ENCODE measurements around the gene CDK11B. TPM values are rescaled to one million over a fixed set of nuclear protein-coding genes. Genes with fewer than 3 reads are reported as not detected.

The CDK11B gene
- total RNA-seq, 1 experiment from 2014 or later = 32.6 TPM

DNA sequence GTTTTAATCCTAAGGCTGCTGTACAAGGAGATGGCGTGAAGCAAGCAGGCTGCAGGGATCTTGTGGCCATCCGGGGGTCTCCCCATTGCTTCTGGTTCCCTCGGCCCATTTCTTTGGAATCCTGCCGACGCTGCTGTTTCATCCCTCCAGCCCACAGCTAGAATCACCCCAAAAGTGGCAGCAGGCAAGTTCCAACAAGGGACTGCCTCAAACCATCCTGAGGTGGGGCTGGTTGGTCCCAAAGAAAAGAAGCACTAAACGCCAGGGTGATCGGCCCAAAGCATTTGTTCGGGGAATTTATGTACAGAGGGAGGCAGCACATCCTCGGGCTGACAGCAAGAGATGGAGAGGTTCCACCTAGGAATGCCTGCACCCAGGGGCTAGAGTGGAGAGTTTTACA, 48.0 kb downstream of the CDK11B start:
- Histone ChIP-seq H3K27me3 (no peaks in the 10 kb centered on the region), H3K36me3 (no peaks in the 10 kb centered on the region), H3K9me3 (replicated peaks) (no peaks in the 10 kb centered on the region), H3K4me3 (no peak overlapping the region), H3K27ac (no peak overlapping the region), H3K4me1 (peaks cover 14% of the 10 kb centered on the region)
- no peak for DNase-seq

DNA sequence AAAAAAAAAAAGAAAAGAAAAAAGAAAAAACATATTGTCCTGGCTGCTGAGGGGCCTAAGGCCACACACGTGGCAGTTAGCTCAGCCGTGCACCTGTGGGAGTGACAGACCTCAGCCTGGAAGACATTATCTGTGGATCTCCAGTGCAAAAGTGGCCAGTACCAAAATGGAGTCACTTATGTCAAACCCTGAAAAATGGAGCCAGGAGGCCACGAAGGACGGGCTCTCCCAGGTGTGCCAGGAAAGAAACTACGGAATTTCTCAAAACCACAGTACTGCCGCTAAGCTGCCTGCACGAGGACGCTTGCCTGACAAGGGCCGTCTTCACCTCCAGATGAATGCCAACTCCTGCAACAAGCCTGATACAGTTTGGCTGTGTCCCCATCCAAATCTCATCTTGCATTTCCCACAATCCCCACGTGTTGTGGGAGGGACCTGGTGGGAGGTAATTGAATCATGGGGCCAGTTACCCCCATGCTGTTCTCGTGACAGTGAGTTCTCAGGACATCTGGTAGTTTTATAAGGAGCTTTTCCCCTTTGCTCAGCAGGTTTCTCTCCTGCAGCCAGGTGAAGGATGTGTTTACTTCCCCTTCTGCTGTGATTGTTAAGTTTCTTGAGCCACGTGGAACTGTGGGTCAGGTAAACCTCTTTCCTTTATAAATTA, 48.9 kb downstream of the CDK11B start:
- Histone ChIP-seq H3K36me3 (no peaks in the 10 kb centered on the region), H3K4me1 (peaks cover 14% of the 10 kb centered on the region), H3K4me3 (no peak overlapping the region), H3K27me3 (no peaks in the 10 kb centered on the region), H3K27ac (no peak overlapping the region), H3K9me3 (replicated peaks) (no peaks in the 10 kb centered on the region)
- peak in 1 of 2 experiments; percentile 70 for DNase-seq

DNA sequence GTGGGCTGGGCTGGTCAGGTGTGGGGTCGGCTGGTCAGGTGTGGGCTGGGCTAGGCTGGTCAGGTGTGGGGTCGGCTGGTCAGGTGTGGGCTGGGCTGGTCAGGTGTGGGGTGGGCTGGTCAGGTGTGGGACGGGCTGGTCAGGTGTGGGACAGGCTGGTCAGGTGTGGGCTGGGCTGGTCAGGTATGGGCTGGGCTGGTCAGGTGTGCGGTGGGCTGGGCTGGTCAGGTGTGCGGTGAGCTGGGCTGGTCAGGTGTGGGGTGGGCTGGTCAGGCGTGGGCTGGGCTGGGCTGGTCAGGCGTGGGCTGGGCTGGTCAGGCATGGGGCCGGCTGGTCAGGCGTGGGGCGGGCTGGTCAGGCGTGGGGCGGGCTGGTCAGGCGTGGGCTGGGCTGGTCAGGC, 52.6 kb downstream of the CDK11B start:
- Histone ChIP-seq H3K9me3 (replicated peaks) (no peaks in the 10 kb centered on the region), H3K27ac (no peak overlapping the region), H3K27me3 (peaks cover 26% of the 10 kb centered on the region), H3K4me3 (no peak overlapping the region), H3K4me1 (peaks cover 19% of the 10 kb centered on the region; the same call in 1 of the 2 replicates), H3K36me3 (no peaks in the 10 kb centered on the region)
- no peak for DNase-seq

DNA sequence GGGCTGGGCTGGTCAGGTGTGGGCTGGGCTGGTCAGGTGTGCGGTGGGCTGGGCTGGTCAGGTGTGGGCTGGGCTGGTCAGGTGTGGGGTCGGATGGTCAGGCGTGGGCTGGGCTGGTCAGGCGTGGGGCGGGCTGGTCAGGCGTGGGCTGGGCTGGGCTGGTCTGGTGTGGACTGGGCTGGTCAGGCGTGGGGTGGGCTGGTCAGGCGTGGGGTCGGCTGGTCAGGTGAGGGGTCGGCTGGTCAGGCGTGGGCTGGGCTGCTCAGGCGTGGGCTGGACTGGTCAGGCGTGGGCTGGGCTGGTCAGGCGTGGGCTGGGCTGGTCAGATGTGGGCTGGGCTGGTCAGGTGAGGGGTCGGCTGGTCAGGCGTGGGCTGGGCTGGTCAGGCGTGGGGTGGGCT, 53.1 kb downstream of the CDK11B start:
- Histone ChIP-seq H3K4me1 (peaks cover 19% of the 10 kb centered on the region; the same call in 1 of the 2 replicates), H3K27ac (no peak overlapping the region), H3K36me3 (no peaks in the 10 kb centered on the region), H3K9me3 (replicated peaks) (no peaks in the 10 kb centered on the region), H3K27me3 (peaks cover 31% of the 10 kb centered on the region), H3K4me3 (no peak overlapping the region)
- no peak for DNase-seq

DNA sequence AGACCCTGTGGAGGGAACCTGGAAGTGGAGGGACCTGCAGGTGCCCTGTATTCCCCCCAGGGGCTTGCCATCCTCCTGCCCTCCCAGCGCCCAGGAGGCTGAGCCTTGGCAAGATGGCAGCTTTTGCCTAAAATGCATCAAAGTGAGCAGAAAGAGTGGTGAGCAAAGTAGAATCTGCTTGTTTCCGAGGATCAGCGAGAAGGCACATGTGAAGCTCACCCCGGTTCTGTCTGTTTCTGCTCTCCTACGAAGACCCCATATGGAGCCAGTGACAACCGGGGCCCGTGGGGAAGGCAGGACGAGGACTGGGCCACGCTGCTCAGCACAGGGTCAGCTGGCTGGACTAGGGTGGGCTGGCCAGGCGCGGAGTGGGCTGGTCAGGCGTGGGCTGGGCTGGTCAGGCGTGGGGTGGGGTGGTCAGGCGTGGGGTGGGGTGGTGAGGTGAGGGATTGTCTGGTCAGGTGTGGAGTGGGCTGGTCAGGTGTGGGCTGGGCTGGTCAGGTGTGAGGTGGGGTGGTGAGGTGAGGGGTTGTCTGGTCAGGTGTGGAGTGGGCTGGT, 53.7 kb downstream of the CDK11B start:
- no peak overlapping the region for H3K4me3 ChIP-seq
- no peak for DNase-seq
- H3K4me1 ChIP-seq = peaks cover 14% of the 10 kb centered on the region; the same call in 1 of the 2 replicates
- no peak overlapping the region for H3K27ac ChIP-seq
- H3K27me3 ChIP-seq = peaks cover 36% of the 10 kb centered on the region
- H3K9me3 ChIP-seq (replicated peaks) = no peaks in the 10 kb centered on the region
- no peaks in the 10 kb centered on the region for H3K36me3 ChIP-seq

DNA sequence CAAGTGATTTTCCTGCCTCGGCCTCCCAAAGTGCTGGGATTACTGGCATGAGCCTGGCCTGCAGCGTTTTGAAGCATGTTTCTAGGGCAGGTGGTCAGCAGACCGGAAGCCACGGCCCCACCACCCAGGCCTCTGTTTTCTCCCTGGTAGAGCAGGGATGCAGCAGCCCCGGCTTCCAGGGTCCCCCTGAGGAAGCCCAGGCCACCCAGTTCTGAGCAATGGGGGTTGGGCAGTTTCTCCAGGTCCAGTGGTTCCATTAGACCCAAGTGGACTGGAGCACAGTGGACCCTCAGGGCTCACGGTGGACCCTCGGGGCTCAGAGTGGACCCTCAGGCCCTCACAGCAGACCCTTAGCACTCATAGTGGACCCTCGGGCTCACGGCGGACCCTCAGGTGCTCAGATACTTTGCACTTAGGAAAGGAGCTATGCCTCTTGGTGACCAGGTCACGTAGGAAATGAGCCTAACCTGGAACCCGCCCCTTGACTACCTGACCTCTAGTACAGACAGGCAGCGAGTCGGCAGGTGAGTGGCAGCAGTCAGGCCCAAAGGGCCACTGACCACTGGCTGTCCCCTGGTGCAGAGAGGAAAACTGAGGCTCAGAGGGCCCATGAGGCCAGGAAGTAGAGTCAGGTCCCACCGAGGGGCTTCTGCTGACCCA, 54.3 kb downstream of the CDK11B start:
- no peak overlapping the region for H3K27ac ChIP-seq
- no peak overlapping the region for H3K4me3 ChIP-seq
- DNase-seq = no peak
- H3K36me3 ChIP-seq = no peaks in the 10 kb centered on the region
- peaks cover 36% of the 10 kb centered on the region for H3K27me3 ChIP-seq
- H3K4me1 ChIP-seq = peaks cover 9% of the 10 kb centered on the region; the same call in 1 of the 2 replicates
- H3K9me3 ChIP-seq (replicated peaks) = no peaks in the 10 kb centered on the region

DNA sequence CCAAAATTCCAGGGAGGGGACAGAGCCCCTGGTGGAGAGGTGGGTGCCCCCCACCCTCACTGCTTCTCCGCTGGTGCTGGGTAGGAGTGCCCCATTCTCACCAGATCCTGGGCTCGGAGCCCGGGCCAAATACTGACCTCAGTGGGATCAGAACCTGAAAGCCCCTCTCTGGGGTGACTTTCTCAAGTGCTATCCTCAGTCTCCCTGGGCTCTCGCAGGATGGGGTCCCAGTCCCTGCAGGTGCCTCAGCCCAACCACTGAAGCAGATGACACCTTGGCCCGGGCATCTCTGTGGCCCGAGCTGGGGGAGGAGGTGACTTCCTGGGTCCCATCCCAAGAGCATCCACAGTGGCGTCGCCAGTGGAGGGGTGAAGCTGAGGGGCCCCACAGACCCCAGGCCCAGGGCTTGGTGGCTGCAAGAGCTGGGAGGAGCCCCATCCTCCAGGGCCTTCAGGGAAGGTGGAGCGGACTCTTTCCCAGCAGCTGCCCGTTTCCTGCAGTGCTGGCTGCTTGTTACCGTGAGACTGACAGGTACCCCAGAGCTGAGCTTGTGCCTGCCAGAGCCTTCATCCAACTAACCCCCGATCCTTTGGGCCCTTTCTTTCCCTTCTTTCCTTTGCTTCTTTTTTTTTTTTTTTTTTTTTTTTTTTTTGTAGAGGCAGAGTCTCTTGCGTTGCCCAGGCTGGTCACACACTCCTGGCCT, 55.0 kb downstream of the CDK11B start:
- Histone ChIP-seq H3K4me3 (no peak overlapping the region), H3K4me1 (peaks cover 9% of the 10 kb centered on the region; the same call in 1 of the 2 replicates), H3K36me3 (no peaks in the 10 kb centered on the region), H3K9me3 (replicated peaks) (no peaks in the 10 kb centered on the region), H3K27ac (no peak overlapping the region), H3K27me3 (peaks cover 38% of the 10 kb centered on the region)
- DNase-seq = peak in 1 of 2 experiments; percentile 48

DNA sequence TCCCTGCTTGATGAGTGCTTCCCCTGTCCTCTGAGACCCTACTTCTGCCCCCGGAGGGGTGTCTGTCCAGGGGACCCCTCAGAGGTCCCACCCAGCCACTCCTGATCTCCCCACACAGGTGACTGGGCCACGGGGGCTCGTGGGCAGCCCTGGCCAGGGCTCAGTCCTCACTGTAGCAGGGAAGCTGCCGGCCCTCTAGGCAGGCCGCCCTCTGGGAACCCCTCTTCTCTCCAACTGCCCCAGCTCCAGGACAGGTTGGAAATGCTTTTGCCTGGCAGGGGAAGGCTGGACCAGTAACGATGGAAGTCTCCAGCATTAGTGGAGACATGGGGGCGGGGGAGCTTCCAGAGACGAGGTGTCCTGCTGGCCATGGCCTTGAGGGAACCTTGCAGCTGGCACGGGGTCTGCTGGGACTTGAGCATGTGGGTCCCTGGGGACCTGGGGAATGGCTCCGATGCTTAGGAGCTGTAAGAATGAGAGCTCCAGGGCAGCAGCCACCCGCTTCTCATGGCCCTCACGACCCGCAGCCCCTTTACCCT, 55.8 kb downstream of the CDK11B start:
- peaks cover 40% of the 10 kb centered on the region for H3K27me3 ChIP-seq
- no peak overlapping the region for H3K27ac ChIP-seq
- peak; percentile 51 to 54 for DNase-seq
- no peak overlapping the region for H3K4me3 ChIP-seq
- no peaks in the 10 kb centered on the region for H3K36me3 ChIP-seq
- no peaks in the 10 kb centered on the region for H3K9me3 ChIP-seq (replicated peaks)
- peaks cover 9% of the 10 kb centered on the region; the same call in 1 of the 2 replicates for H3K4me1 ChIP-seq

DNA sequence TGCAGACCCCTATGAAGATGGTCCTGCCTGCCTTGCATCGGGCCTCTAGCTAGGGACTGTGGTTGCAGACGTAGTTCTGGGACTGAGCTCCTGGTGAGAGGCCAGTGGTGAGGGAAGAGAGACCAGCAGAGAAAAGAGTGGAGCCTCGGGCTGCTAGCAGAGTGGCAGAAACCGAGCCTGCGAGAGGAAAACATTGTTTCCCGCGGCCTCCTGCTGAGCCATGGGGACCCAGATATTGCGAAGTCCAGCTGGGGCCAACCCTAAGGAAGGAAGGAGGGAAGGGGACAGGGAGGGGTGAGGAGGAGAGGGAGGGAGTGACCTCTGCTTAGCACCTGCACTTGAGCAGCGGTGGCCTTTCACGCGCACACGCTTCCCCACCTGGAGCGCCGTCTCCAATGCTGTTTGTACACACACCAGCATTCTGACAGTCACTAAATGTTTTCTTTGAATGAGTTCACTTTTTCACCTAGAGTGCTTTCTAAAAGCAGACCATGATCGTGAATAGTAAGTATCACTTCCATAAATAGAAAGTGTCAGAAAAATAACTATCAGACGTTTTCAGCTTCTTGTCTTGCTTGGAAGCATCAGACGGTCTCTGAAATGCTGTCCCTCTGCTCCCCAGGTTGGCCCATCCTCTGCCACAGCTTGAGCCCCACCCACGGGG, 56.4 kb downstream of the CDK11B start:
- peaks cover 14% of the 10 kb centered on the region for H3K4me1 ChIP-seq
- peaks cover 40% of the 10 kb centered on the region for H3K27me3 ChIP-seq
- H3K4me3 ChIP-seq = no peak overlapping the region

DNA sequence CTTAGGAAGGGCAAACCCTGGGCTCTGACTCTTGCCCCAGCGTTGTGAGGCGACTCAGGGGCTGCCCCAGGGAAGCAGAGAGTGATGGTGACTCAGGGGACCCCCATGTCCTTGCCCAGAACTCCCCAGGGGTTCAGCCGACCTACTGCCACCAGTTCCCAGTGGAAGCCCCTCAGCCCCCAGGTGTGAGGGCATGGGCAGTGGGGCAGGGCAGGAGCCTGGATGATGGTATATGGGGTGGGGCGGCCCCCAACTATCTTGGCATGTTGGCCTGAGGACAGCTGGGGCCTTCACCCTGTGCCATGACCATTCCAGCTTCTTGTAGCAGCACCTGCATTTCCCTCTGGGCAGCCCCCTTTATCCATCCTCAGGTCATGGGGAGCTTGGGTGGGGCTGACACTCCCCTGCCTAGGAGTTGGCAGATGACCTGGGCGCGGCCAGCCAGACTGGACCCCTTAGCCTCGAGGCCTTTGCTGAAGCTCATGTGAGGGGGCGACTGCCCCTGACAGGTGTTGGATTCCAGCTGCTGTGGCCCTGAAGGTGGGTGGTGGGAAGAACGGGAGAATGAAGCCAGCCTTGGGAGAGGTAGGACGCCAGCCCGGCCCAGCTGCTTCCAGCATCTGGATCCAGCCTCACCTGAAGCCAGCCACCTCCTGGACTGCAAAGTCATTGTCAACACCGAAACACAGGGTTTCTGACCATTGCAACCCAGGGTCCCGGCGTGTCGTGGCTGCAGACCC, 57.1 kb downstream of the CDK11B start:
- Histone ChIP-seq H3K4me3 (no peak overlapping the region), H3K4me1 (peaks cover 19% of the 10 kb centered on the region), H3K27me3 (peaks cover 44% of the 10 kb centered on the region), H3K27ac (no peak overlapping the region), H3K36me3 (no peaks in the 10 kb centered on the region), H3K9me3 (replicated peaks) (no peaks in the 10 kb centered on the region)
- DNase-seq = no peak

More for the DNA sequence above, 56.4 kb downstream of the CDK11B start:
- no peaks in the 10 kb centered on the region for H3K9me3 ChIP-seq (replicated peaks)
- no peak for DNase-seq
- no peak overlapping the region for H3K27ac ChIP-seq
- H3K36me3 ChIP-seq = no peaks in the 10 kb centered on the region

DNA sequence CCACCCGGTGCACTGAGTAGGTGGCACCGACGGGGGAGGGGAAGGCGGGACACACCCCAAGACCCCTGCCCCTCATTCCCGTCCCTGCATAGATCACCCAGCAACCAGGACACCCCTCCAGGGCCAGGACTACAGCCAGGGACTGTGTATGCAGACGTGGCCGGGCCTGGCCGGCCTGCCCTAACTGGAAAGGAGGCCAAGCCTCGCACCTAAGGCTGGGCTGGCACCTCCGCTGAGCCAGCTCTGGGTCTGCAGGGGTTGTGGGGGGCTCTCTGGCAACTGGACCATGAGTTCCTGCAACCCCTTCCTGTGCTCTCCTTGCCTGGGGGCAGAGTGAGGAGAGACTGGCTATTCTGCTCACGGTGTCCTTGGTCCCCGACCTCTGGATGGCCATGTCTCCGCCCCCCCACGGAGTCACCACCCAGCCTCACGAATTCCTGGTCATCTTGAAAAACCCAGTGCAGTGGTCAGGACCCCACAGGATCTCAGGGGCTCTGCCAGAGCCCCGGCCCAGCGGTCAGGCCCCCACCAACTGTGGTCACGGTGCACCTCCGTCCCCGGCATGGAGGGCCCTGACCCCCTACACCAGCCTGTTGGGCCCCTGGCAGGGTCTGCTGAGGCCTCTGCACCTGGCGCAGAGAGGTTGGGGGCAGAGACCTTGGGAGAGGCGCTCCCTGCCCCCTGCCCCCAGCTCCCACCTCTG, 57.8 kb downstream of the CDK11B start:
- Histone ChIP-seq H3K4me1 (peaks cover 20% of the 10 kb centered on the region), H3K27ac (no peak overlapping the region), H3K36me3 (no peaks in the 10 kb centered on the region), H3K27me3 (peaks cover 50% of the 10 kb centered on the region), H3K4me3 (no peak overlapping the region), H3K9me3 (replicated peaks) (no peaks in the 10 kb centered on the region)
- no peak for DNase-seq

DNA sequence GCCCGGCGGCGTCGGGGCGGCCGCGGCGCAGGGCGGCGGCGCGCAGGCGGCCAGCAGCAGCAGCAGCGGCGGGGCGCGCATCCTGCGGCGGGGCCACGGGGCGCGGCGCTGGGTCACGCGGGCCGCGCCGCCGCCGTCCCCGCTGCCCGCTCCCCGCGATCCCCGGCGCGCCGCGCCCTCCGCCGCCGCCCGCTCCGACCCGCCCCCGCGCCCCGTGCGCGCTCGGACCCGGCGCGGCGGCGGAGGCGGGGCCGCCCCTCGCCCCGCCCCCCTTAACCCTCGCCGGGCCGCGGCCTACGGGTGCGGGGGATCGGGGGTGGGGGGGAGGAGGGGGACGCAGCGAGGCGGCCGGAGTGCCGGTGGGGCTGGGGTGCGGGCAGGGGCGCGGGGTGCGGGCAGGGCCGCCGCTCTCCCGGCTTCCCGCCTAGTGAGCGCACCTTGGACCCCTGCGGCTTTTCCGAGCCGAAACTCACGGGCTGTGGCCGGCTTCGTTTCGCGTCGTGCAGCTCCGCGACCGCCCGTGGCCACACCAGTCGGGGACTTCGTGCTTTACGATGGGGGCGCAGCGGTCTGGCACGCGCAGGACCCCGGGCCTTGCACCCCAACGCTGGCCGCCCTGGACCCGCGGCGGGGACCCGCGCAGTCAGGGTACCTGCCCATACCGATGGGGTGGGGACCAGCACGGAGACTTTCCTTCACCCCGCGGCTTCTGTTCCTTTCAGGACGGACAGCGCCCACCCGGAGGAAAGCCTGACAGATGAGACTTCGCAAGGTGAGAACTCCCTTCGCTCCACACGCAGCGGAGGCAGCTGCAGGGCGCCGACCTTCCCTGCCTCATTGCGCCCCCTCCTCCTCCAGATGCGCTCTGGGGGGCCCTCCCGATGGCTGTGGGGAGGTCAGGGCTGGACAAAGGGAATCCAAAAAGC, 58.6 kb downstream of the CDK11B start, which contains the start of gene FNDC10:
Gene FNDC10 (minus strand): TSS at position 201 of the 926 bp plus-strand sequence. CDS start 120 bp downstream, at position 81.
- Histone ChIP-seq H3K4me3 (peak within 1 kb of the TSS; percentile 48), H3K36me3 (no peaks in the 10 kb centered on the region), H3K27me3 (peaks cover 50% of the 10 kb centered on the region), H3K9me3 (replicated peaks) (no peaks in the 10 kb centered on the region), H3K4me1 (peaks cover 20% of the 10 kb centered on the region), H3K27ac (no peak within 1 kb of the TSS)
- no peak for DNase-seq
